BE2C (cell line): ENCODE measurements around the gene STK39.

Experiments
- DNase-seq: peaks from one replicate; pipeline ENCODE4 v3.0.0-alpha.2; 2020
- H3K27me3 ChIP-seq: fragments of 250-450 bp; sonication (Bioruptor Pico); 2 replicates; pipeline ENCODE4 v1.5.1; 2020; ENCODE audit warnings: mild to moderate bottlenecking
- H3K36me3 ChIP-seq: fragments of 250-450 bp; sonication (Bioruptor Pico); 2 replicates; pipeline ENCODE4 v1.5.1; 2020; ENCODE audit warnings: mild to moderate bottlenecking
- H3K4me1 ChIP-seq: fragments of 250-450 bp; sonication (Bioruptor Pico); 2 replicates; pipeline ENCODE4 v1.5.1; 2020
- H3K4me3 ChIP-seq: 2 replicates; pipeline ENCODE4 v1.5.1; 2011; ENCODE audit warnings: low read depth, low read length
- H3K9me3 ChIP-seq: fragments of 250-450 bp; sonication (Bioruptor Pico); 2 replicates; pipeline ENCODE4 v1.5.1; 2020
- CTCF ChIP-seq: IDR thresholded peaks from 2 replicates; pipeline ENCODE4 v1.5.1; 2012; ENCODE audit warnings: mild to moderate bottlenecking, low read depth, low read length

The STK39 gene

GRCh38 chr2:168008646-168009195, 238.7 kb downstream of the STK39 start:
- no peaks in the 10 kb centered on the region for H3K27me3 ChIP-seq
- H3K36me3 ChIP-seq = no peaks in the 10 kb centered on the region
- DNase-seq = no peak
- no peak for TF ChIP-seq CTCF
- no peaks in the 10 kb centered on the region for H3K4me1 ChIP-seq
- no peak overlapping the region for H3K4me3 ChIP-seq
- no peaks in the 10 kb centered on the region for H3K9me3 ChIP-seq

- no peak for DNase-seq
- Histone ChIP-seq H3K9me3 (no peaks in the 10 kb centered on the region), H3K4me1 (no peaks in the 10 kb centered on the region; the same call in 1 of the 2 replicates), H3K36me3 (no peaks in the 10 kb centered on the region), H3K4me3 (no peak overlapping the region), H3K27me3 (no peaks in the 10 kb centered on the region)
- TF ChIP-seq CTCF = no peak
These were observed 240.9 kb downstream of the STK39 start for GRCh38 chr2:168006498-168006897.

- Histone ChIP-seq H3K27me3 (no peaks in the 10 kb centered on the region), H3K4me1 (no peaks in the 10 kb centered on the region; the same call in 1 of the 2 replicates), H3K9me3 (no peaks in the 10 kb centered on the region), H3K4me3 (no peak overlapping the region), H3K36me3 (no peaks in the 10 kb centered on the region)
- no peak for TF ChIP-seq CTCF
- no peak for DNase-seq
These were observed 241.8 kb downstream of the STK39 start for GRCh38 chr2:168005586-168005985.

- no peaks in the 10 kb centered on the region; the same call in 1 of the 2 replicates for H3K4me1 ChIP-seq
- H3K36me3 ChIP-seq = no peaks in the 10 kb centered on the region
- H3K4me3 ChIP-seq = no peak overlapping the region
- H3K9me3 ChIP-seq = no peaks in the 10 kb centered on the region
- TF ChIP-seq CTCF = no peak
- DNase-seq = no peak
- H3K27me3 ChIP-seq = no peaks in the 10 kb centered on the region
These were observed 243.5 kb downstream of the STK39 start for GRCh38 chr2:168003876-168004275.

- DNase-seq = peak; percentile 7
- no peak overlapping the region for H3K4me3 ChIP-seq
- H3K9me3 ChIP-seq = no peaks in the 10 kb centered on the region
- no peaks in the 10 kb centered on the region; the same call in 1 of the 2 replicates for H3K4me1 ChIP-seq
- H3K36me3 ChIP-seq = no peaks in the 10 kb centered on the region
- H3K27me3 ChIP-seq = no peaks in the 10 kb centered on the region
- no peak for TF ChIP-seq CTCF
These were observed 245.3 kb downstream of the STK39 start for GRCh38 chr2:168002021-168002553.

- Histone ChIP-seq H3K36me3 (no peaks in the 10 kb centered on the region), H3K4me1 (no peaks in the 10 kb centered on the region), H3K4me3 (no peak overlapping the region), H3K27me3 (no peaks in the 10 kb centered on the region), H3K9me3 (no peaks in the 10 kb centered on the region)
- no peak for TF ChIP-seq CTCF
- no peak for DNase-seq
These were observed 255.1 kb downstream of the STK39 start for GRCh38 chr2:167992278-167992677.
